HG03521 (cell line): ENCODE measurements around the gene PCNX3.

Experiments
- ATAC-seq: cut with Tn5 transposase; IDR thresholded peaks from one replicate; pipeline ENCODE4 v1.9.1; 2021; ENCODE audit warnings: mild to moderate bottlenecking, moderate library complexity; ENCODE audit not compliant: unreplicated experiment

PCNX3 gene

DNA sequence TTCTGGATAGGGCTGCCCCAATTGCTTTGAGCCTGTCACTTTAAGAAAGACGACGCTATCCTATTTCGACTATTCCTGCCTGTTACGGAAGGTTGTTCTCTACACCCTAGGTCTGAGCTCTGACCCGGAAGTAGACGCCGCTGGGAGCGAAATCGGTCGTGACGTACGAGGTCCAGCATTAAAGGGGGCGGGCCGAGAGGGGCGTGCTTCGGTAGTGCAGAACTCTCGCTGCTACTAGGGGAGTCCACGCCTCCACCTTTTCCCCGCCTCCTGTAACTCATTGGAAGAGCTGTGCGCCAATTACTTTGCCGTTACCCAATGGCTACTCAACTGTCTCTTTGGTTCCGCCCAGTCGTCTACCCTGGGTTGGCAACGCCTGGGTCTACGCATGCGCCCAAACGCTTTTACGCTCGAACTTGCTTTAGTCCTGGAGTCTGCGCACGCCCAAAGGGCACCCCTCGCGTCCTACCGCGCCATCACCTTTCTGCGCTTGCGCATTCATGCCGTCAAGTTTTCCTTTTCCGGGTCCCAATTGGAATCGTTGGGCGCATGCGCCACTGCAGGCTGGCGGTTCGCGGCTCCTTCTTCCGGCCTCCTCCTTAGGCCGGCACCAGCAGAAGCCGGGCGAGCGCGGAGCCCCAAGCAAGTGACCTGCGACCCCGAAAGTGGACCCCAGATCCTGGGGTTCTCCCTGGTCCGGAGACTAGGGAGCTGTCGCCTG is at the start of gene PCNX3:
Gene PCNX3 (plus strand): TSS at position 548 of the 721 bp plus-strand sequence. CDS start 536 bp downstream, outside the sequence.
- peak; percentile 82 for ATAC-seq

DNA sequence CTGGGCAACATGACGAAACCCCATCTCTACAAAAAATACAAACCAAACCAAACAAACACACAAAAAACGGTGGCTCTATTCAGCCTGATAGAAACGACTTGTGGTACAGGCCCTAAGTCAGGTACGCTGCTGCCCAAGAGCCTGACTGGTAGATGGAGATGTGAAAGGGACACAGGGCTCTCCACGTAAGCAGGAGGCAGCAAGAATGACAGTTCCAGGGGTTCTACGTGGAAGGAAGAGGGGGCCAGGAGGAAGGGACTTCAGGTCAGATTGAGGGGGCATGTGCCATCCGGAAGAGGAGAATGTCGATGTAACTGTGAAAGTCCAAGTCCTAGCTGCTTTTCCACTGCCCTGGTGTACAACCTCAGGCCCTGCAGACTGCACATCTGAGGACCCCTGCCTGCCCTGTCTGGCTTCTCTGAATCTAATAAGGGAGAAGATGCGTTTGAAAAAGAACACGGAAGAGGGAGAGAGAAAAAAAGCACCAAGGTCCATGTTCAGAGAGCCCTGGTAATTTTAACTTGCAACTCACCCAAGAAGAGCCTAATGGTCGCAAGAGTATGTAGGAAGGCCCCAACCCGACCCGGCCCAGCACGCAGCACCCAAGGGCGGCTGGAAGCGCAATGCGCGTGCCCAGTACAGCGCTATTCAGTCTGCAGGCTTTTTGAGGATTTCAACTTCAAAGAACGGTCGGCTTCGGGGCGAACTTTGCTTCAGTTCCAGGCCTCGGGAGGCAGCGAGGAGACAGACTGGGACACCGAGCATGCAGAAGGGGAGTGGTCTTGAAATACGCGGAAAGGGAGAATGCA is 46.2 kb upstream of the PCNX3 start:
- no peak for ATAC-seq

DNA sequence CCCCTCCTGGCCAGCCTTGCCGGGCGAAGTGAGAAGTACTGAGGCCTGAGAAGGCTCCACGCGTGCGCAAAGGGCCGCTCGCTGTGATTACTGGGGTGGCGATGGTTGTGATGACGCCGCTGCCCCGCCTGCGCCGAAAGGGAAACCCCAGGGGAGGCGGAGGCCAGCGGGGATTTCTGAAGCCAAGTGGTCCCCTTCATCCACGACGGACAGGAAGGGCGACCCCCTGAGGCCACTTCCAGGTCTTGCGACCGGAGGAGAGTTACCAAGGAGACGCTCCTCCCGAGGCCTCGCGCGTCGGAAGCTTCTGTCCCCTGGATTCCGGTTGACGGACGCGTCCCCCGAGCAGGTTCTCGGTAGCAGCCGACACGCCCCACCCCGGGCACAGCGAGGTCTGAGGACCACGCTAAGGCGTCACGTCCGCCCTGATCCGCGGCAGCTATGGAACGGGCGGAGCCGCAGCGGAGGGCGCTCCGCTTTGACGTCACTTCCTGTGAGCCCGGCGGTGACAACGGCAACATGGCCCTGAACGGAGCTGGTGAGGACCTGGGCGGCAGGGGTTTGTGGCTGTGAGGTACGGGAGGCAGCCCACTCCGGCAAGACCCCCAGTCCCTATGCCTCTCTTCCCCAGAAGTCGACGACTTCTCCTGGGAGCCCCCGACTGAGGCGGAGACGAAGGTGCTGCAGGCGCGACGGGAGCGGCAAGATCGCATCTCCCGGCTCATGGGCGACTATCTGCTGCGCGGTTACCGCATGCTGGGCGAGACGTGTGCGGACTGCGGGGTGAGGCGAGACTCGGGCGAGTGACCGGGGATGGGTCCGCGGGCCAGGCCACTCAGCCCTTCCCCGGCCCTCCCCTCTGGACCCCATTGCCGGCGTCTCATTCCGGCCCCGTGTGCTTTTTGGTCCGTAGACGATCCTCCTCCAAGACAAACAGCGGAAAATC is 45.3 kb upstream of the PCNX3 start, which contains the start of gene ZNRD2:
Gene ZNRD2 (plus strand): TSS at position 505 of the 946 bp plus-strand sequence. CDS start 15 bp downstream, at position 520.
- ATAC-seq: peak; percentile 59

DNA sequence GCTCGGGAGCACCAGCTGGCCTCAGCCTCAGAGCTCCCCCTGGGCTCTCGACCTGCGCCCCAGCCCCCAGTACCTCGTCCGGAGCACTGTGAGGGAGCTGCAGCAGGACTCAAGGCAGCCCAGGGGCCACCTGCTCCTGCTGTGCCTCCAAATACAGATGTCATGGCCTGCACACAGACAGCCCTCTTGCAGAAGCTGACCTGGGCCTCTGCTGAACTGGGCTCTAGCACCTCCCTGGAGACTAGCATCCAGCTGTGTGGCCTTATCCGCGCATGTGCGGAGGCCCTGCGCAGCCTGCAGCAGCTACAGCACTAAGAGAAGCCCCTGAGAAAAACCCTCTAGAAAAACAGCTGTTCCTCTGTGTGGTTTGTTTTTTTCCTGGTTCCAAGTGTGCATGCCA is 44.2 kb upstream of the PCNX3 start:
- ATAC-seq: no peak

DNA sequence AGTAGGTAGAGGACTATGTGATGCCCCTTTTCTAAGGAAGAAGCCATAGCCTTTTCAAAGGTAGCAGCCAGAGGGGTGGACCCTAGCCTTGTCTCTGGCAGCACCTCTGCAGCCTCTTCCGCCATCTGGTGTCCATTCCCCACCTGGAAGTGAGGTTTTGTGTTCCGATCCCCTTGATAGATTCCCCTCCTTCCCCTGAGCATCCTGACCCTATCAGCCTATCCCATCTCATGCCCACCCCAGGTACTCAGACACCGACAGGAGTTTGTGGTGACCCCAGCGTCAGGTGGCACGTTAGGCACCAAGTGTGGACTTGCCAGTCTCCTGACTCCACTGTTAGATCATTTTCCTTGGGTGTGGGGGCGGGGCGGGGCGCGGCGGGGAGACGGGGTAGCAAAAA is 43.6 kb upstream of the PCNX3 start:
- ATAC-seq: no peak

DNA sequence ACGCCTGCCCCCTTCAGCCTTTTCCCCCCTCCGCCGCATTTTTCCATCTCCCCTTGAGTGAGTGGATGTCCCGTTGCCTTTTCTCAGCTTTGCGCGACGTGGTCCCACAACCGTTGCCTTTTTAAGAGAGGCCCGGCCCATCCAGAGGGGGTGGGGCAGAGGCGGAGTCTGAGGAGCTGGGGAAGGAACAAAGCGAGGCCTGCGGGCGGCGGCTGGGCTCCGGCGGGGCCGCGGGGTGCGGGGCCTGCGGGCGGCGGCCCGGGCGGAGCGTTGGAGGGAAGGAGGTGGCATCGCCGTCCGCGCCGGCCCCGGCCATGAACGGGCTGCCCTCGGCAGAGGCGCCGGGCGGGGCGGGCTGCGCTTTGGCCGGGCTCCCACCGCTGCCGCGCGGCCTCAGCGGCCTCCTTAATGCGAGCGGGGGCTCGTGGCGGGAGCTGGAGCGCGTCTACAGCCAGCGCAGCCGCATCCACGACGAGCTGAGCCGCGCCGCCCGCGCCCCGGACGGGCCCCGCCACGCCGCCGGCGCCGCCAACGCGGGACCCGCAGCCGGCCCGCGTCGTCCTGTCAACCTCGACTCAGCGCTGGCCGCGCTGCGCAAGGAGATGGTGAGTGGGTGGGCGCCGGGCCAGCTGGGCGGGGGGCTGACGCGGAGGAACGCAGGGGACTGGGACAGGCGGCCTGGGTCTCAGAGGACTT is 43.1 kb upstream of the PCNX3 start, which contains the start of gene FAM89B:
Gene FAM89B (plus strand): TSS at position 183 of the 696 bp plus-strand sequence. CDS start 132 bp downstream, at position 315.
- no peak for ATAC-seq

DNA sequence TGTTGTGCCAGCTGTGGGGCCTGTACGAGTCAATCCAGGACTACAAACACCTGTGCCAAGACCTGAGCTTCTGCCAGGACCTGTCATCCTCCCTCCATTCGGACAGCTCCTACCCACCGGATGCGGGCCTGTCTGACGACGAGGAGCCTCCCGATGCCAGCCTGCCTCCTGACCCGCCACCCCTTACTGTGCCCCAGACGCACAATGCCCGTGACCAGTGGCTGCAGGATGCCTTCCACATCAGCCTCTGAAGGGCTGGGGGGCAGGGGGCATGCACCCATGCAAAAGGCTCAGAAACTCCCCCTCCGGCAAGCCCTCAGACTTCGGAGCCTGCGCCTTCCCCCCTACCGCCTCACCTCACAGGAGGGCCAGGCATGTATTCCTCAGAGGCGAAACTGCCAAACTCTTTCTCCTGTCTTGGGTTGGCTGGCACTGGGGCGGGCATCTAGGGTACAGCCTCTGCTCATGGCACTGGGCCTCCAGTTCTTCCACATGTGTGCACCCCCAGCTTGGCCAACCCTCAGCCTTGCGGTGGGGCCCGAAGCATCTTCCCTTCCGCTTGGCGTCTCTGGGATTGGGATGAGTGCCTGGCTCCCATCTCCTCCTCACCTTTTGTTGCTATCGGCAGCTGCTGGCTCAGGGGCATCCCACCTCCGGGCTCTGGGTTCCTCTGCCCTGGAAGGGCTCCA is 42.0 kb upstream of the PCNX3 start:
- ATAC-seq: no peak

DNA sequence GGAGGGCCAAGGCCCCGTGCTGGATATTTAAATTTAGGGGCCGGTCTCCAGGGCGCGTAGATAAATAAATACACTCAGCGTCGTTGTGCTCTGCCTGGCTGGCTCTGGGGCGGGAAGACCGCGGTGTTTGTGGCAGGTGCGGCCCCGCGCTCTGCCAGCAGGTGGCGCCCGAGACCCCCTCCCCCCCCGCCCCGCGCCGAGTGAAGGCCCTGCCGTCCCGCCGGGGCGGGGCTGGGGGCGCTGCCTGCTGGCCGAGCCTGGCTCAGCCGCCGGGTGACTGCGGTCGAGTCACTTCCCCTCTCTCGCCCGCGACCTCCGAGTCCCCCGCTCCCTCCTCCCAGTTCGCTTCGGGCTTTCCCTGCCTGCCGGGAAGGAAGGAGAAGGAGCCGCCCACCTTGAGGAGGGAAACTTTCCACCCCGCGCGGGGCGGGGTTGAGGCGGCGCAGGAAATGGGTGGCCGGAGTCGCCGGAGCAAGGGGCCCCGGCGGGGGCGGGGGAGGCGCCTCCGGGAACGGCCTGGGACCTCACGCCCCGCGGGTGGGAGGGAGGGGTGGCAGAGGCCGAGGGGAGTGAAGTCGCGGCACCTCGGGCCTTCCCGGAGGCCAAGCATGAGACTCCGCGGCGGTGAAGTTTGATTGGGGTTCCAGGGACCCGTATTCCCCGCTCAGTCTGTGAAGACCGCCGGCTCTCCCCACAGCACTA is 41.3 kb upstream of the PCNX3 start:
- ATAC-seq: peak; percentile 27

DNA sequence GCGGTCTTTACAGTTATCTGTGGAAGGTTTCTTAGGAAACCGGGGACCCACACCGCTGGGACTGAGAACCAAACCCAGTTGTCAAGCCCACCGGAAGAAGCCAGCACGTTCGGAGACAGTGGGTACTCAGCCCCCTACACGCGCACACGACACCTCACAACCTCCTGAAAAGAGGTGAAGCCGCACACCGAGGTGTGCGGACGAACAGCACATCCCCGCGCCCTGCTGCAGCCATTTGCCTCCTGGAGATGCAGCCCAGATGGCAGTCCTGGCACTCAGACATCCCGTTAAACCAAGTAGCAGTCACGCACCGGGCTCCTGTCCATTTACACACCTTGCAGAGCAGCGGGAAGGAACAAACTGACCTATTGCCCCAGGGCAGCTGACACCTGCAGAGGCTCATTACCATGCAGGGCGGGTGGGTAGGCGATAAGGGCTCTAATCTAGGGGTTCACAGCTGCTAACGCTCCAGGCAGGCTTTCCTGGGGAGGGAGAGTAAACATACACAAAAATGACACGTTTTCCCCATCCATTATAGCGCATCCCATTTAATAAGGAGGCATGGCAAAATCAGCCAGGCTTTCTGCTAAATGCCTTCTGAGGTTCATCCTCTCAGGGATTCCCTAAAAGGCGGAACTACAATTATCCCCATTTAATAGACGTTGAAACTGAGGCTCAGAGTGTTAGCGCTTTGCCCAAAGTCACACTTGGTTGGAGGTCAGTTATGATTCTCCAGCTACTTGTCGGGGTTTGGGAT is 40.6 kb upstream of the PCNX3 start:
- no peak for ATAC-seq

DNA sequence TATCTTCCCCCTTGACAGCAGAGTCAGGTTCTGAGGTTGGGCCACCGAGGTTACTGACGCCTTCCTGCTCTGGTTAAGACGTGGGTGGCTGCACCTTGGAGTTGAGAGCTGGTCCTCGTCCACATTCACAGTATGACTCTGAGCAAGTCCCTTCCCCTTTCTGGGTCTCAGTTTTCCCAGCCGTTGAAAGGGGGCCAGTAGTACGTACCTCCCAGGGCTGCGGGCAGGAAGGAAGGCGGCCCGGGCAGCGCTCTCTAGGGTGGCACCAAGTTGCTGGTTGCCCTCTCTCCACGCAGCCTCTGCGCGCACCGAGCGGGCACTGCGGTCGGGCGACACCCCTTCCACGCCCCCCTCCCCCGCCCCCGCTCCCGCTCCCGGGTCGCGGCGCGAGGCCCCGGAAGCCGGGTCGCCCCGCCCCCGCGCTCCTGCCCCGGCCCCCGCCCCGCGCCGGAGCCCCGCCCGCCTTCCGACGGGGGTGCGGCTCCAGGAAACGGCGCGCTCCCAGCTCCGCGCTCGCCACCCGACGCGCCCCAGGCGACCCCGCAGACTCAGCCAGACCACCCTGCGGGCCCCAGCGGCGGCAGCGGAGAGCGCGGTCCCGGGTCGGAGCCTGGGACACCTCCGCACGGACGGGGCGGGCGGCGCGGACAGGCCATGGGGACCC is 39.9 kb upstream of the PCNX3 start, which contains the start of gene EHBP1L1:
Gene EHBP1L1 (plus strand): TSS at position 486 of the 664 bp plus-strand sequence. CDS start 250 bp downstream, outside the sequence.
- ATAC-seq: peak; percentile 26

DNA sequence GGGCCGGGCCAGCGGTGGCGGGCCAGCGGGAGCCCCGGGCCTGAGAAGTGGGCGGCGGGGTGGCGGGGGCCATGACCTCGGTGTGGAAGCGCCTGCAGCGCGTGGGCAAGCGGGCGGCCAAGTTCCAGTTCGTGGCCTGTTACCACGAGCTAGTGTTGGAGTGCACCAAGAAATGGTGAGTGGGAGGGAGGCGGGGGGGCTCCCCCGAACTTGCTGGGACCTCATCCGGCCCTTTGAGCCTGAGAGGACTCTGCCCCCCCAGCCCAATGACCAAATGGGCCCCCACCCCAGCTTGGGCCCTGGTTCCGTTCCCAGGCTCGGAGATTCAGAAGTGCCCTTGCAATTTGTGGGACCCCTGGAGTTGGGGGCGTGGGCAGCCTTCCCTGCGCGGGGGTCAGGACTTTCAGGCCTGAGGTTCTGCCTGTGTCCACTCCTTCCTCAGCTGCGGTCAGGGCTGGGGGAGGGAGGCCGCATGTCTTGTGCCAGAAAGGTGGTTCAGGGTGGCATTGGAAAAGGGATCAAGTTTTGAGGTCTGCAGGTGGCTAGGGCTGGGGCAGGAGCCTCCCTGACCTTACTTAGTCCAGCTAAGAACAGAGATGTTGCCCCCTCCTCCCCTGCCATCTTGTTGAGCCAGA is 39.2 kb upstream of the PCNX3 start:
- ATAC-seq: no peak

DNA sequence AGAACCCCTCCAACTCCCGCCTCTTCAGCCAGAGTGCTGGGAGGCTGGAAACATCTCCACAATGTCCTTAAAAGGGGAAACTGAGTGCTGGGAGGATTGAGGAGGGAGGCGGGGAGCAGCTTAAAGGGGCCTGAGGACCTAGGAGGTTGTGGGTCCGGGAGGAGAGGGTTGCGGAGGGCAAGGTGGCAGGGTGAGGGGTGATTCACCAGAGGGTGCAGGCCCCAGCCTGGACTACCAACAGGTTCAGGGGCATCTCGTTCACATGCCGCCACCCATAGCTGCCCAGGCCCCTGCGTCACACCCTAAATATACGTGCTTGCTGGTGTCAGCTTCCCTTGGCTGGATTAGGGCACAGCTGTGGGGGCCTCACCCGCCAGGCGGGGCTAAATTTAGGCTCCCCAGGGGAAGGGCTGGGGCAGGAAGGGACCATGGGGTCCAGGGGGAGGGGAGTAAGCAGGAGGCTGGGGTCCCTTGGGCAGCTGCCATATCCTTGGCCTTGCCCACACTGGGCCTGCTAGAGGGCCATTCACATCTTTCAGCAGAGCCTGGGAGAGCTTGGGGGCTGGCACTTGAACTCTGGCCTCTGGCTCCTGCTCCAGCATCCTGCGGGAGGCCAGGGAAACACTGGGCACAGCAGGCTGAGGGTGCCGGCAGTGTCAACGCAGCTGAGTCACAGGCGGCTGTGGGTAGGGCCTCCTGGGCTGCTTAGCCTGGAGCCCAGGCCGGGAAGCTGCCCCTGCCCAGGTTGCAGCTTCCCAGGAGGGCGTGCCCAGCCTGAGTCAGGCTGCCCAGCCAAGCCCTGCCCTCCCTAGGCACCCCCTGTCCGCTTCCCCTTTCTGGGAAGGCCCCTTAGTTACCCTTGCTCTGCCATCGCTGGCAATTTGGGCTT is 38.5 kb upstream of the PCNX3 start:
- ATAC-seq: no peak

DNA sequence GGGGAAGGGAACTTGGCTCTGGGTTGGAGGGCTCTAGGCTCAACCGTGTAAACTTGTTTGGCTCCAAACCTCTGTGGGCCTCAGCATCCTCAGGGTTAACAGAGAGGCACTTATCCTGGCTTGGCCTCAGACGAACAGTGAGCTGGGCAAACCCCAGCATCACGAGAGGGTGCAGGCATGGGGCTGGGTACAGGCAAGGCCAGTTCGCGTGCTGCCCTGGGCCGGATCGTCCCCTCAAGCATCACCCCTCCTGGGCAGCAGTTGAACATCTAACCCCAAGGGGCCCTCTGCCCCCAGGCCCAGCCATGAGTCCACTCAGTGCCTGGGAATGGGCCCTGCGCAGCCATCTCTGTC is 37.8 kb upstream of the PCNX3 start:
- ATAC-seq: no peak

DNA sequence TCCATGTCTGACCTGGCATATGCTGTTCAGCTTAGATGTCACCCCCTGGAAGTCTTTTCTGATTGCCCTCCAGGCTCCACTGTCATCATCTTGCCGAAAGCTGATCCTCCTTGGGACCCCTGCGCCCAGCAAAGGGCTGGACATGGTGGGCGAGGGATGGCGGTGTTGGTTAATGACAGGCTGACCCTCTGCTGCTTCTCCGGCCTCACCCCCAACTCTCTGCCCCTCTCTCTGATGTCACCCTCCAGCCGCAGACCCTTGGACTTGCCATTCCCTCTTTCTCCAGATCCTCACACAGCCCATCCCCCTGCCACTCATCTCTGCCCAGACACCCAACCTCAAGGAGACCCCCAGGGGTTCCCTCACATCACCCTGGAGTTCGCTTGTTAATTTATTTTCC is 37.4 kb upstream of the PCNX3 start:
- no peak for ATAC-seq

DNA sequence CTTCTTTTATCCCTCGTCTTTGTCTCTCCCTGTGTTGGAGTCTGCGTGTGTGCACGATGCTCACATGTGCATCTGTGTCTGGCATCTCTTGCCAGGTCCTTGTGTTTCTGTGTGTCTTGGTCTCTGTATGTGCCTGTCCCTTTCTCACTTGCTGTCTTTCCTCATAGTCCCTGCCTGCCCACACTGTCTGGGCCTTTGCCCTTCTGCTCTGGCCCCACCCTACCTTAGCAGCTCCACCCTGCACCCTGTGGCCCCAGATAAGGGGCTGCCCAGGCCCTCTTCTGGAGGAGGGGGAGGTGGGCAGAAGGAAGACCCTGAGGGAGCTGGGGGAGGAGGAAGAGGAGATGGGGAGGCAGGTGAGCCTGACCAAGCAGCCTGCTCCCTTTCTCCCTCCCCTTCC is 36.9 kb upstream of the PCNX3 start:
- ATAC-seq: no peak

DNA sequence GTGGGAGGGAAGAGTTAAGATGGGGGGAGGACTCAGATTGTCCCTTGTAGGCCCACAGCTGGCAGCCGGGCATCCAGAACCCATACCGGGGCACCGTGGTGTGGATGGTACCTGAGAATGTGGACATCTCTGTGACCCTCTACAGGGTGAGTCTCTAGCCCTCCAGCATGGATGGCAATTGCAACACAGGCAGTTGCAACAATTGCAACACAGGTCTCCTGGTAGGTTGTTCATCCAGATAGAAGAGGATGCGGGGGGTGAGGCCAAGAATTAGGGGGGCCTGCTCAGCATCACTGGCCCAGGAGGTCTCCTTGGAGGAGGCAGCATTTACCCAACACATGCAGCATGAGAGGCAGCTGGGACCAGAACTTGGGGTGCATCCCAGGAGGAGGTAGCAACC is 36.3 kb upstream of the PCNX3 start:
- no peak for ATAC-seq
